ENCODE measurements around the gene MEGF9.

Gene MEGF9

DNA sequence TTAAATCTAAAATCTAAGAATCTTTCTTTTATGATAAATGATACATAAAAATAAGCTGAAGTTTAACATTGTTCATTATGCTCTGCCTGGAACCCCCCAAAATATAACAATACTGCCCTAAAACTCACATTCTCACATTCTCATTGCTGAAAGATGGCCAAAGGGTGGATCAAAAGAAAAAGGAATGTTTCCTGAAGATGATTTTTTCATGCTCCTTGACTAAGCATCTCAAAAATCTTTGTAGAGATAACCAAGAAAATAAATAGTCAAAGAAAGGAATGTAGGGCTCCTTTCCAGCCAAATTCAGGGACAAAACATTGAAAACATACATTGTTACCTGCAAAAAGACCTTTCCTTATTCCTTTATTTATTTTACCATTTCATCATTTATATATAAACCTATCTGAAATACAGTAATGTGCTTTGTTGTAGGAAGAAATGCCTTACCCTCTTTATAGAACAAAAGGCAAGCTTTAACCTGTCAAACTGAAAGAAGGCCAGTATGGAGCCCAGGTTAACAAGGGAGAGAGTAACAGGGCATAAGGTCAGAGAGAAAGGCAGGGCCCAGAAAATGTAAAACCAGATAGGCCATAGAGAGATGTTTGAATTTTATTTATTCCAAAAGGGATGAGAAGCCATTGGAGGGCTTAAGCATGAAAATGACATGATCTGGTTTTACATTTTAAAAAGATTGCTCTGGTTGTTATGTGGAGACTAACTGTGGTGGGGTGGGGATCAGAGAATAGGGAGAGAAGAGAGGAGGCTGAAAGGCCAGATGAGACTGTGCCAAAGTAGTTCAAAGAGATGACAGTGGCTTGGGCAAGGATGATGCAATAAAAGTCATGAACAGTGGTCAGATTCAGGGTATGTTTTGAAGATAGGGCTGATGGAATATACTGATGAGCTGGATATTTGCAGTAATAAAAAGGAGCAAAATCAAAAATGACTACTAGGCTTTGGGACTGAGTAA, 97.0 kb downstream of the MEGF9 start:
- no peak for DNase-seq

DNA sequence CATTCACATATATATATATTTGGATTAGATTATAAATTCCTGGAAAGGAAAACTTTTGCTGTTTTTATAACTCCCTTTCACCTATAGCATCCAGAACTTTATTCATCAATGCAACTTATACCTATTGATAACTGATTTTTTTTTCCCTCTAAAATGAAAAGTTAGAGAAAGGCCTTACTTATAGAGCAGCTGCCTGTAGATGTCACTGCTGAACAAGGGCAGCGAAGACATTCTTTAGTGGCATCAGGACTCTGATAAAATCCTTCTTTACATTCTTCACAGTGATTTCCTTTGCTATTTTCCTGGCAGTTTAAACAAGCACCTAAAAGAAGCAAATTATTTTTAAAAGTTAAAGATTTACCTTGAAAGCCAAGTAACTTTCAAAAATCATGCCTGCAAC, 102.1 kb downstream of the MEGF9 start:
- DNase-seq: peak; percentile 19

DNA sequence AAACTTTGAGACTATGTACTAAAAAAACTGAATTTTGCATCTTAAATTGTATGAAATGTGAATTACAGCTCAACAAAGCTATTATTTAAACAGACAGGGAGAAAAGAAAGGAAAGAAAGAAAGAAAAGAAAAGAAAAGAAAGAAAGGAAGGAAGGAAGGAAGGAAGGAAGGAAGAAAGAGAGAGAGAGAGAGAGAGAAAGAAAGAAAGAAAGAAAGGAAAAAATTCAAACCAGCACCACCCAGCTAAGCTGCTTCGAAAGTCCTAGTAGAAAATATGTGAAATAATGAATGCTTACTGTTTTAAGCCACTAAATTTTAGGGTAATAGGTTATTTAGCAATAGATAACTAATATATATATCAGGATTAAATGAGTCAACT, 102.6 kb downstream of the MEGF9 start:
- no peak for DNase-seq

DNA sequence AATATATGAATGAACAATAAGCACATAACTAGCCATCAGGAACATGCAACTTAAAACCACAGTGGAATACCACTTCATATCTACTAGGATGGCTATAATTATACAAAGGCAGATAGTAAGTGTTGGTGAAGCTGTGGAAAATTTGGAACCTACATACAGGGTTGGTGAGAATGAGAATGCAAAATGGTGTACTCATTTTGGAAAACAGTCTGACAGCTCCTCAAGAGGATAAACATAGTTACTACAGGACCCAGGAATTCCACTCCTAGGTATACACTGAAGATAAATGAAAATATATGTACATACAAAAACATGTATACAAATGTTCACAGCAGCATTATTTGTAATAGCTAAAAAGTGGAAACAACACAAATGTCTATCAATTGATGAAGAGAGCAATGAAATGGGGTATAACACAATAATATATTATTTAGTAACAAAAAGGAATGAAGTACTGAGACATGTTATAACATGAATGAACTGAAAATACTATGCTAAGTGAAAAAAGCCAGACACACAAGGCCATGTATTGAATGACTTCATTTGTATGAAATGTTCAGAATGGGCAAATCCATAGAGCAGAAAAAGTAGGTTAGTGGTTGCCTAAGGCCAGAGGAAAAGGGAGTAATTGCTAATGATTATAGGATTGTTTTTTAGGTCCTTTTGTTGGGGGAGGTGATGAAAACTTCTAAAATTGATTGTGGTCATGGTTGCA, 103.1 kb downstream of the MEGF9 start:
- peak; percentile 45 for DNase-seq

DNA sequence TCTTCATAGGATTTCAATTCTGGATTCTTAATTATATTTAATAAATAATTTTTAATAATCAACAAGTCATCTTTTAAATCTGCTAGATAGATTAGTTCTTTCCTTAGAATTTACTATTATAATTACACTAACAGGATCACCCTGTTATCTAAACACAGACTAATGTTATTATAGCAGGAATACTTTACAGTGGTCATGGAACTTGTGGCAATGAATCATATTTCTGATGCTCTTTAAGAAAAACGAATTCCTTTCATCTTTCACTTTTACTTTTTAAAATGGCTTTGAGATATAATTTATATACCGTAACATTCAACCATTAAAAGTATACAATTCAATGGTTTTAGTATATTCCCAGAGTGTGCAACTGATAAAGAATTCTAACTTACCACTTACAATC, 104.6 kb downstream of the MEGF9 start:
- no peak for DNase-seq

DNA sequence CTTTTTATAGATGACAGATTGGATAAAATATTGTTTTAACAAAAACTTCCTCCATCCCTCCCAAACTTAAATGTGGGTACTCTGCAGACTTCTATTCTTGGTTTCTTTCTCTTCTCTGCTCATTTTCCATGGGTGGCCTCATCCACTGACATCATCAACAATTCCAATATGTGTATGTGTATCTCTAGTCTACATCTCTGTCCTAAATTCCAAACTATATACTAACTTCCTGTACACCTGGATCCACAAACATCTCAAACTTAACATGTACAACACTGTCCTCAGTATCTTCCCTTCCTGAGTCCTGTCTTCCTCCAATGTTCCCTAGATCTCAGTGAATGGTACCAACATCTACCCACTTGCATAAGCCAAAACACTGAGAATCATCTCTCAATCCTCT, 105.8 kb downstream of the MEGF9 start:
- DNase-seq: no peak

DNA sequence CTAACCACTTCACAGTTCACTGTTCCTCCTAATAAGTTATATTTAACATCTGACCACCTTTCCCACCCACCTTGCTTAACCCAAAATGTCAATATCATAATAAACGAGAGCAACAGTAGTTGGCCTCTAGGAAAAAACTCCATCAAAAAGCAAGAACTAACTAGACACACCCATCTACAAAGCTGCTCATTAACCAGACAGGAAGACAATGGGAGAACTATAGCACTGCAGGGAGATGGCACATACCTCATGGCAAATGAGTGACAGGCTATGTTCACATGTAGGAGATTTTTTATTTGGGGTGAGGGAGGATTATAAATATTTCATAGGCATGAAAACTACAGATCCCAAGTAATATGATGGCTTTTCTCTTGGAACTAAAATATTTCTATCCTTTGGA, 110.7 kb downstream of the MEGF9 start:
- peak; percentile 39 for DNase-seq

DNA sequence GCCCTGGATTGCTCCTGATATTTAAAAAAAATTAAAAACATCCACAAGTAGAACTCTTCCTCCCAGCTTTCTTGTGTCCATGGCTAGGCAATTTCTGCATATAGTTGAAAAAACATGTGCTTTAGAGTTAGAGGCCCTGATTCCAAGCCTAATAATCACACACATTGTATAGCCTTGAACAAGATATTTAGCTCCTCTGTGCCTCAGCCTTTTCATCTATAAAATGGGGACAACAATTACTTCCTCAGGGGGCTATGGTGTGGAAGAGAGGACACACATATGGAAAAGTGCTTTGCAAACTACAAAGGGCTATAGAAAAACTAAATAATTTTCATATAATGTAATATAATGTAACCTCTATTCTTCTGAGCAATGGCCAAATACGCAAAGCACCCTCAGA, 111.3 kb downstream of the MEGF9 start:
- DNase-seq: no peak

DNA sequence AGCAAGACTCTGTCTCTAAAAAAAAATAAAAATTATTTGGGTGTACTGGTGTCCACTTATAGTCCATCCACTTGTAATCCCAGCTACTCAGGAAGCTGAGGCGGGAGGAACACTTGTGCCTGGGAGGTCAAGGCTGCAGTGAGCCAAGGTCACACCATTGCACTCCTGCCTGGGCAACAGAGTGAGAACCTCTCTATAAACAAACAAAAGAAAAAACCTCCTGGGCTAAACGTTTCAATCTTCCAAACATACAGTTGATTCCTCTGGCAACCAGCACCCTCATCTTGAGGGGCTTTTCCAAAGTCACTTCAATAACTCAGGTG, 120.4 kb downstream of the MEGF9 start:
- DNase-seq: no peak

DNA sequence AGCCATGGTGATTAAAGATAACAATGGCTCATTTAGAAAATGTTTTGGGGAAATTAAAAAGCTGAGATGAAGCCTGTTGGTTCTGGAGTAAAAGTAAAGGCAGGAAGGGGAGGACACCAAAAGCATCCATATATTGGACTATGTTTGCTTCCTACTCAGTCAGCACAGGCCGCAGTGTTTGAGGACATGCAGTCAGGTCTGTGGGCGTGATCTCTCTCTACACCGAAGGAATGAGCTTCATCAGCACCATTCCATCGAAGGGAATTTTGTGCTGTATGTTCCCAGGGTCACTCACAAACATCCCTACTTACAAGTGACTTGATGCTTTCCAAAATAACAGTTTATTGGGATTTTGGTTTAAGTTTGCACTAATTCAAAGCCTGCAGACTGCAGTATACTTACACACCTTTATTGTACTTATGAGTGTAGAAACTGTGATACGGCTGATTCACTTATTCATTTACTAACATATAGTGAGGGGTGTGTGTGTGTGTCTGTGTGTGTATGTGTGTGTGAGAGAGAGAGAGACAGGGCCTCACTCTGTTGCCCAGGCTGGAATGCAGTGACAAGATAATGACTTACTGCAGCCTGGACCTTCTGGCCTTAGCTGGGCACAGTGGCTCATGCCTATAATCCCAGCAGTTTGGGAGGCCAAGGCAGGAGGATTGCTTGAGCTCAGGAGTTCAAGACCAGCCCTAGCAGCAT, 120.9 kb downstream of the MEGF9 start:
- no peak for DNase-seq

DNA sequence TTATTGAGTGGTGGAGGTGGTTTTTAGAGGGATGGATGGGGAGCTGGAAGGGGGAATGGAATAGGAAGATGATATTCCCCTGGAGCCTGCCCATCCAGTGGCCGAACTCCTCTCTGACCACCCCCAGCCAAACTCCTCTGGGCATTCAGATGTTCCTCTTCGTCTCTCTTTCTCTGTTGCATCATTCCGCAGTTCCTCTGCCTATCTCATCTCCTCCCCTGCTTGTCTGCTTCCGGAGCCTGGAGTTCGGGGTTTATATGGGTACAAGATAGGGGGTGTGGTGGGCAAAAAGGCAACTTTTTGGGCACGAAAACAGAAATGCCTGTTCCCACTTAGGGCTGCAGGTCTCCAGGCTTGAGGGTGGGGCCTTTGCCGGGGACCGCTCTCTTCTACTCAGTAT, 122.1 kb downstream of the MEGF9 start:
- DNase-seq: no peak

DNA sequence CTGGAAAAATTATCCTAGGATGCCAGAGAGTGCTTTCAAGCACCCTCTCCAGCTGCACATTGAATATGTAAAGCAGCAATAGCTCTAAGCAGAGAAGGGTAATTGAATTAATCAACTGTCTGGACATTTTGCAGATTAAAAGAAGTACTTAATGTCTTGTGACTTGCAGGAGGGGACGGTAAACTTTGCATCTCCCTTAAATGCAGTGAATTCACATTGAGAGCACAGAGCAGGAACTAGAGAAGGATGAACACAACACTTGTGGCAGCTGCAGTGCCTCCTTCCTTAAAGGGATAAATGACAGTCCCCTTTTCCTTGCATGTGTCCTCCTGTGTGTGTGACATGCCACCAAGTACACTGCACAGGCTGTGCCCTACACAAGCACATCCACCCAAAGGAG, 126.9 kb downstream of the MEGF9 start:
- no peak for DNase-seq

DNA sequence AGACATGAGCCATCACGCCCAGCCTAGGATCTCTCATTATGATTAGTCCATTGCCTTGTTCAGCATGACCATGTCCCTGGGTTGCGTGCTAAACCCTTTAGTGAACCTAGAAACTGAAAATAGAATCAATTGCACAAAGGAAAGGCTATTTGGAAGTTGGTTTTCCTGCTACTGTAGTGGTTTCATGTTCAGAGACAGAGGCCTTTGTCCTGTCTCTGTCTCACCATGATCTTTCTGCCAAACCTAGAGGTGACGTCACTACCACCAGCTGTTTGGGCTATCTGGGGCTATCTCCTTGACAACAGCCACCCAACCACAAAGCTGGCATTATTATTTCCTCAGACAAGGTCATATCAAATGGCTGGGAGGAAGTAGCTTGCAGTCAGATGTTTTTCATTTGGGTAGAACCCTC, 130.3 kb downstream of the MEGF9 start:
- peak; percentile 84 for DNase-seq

DNA sequence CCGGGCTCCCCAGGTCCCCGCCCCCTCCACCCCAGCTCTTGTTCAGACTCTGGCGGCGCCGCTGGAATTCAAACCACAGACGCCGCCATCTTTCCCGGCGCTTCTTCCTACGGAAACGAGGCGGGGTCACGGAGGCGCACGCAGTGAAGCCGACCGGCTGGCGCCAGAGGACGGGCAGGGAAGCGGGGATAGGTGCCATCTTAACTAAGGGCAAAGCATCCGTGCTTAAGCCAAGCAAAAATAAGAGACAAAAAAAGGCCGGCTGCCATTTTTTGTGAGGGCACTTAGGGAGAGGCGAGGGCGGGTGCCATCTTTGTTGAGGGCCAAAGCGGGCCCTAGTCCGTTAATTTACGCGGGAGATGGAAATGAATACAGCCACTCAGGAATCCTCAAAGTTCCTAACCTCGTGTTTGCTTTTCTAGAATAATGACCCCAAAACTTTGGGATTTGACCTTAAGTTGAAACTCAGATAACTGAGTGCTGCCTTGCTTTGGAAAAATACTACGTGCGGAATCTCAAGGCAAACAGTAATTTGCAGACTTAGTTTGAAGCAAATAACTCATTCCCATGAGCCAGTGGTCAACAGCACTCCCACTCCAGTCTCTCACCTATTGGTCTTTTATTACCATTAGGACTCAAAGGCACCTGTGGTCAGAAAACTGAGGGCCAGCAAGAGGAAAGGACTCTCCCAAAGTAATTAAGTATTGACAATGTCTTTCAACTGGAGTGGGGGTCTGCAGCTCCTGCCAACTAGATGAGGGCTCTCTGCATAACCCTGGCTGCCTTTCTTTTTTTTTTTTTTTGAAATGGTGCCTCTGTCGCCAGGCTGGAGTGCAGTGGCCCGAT, 134.0 kb downstream of the MEGF9 start, which contains the start of gene CDK5RAP2:
TSS of gene CDK5RAP2 (minus strand) at position 117 of the 846 bp plus-strand sequence. CDS start 189 bp downstream, outside the sequence.
- DNase-seq: peak; percentile 100

DNA sequence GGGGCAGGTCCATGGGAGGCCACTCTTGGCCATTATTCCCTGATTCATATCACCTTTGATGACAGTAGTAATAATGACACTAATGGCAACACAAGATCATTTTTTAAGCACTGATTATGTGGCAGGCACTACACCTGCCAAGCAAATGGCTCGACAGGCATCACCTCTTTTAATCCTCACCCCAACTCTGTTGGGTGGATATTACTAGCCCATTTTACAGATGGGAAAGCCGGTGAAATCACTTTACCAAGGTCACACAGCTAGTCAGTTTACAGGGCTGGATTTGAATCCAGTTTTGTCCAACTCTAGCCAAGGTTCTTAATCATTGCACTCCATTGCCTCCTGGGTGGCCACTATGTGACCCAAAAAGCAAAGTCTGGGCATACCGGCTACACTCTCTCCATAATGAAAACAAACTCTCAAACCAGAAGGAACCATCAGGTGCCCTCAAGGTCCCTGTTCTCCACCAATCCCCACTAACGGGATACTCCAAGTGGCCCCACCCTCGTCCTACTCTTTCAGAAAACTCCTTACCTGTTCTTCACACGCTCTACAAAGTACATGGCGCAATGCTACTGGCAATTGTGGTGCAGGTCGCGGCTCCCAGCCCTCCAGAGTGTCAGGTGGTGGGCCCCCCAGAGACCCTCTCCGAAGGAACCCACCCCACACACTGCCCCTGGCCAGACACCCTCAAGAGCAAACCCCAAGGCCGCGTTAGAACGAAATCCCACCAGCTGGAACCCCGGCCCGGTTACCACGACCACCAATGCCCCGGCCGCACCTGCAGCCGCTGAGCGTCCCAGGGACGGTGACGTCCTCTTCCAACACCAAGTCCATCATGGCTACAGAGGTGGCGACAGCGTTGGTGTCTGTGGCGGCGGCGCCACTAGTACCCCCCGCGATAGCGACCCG, 134.9 kb downstream of the MEGF9 start:
- DNase-seq: peak; percentile 58

DNA sequence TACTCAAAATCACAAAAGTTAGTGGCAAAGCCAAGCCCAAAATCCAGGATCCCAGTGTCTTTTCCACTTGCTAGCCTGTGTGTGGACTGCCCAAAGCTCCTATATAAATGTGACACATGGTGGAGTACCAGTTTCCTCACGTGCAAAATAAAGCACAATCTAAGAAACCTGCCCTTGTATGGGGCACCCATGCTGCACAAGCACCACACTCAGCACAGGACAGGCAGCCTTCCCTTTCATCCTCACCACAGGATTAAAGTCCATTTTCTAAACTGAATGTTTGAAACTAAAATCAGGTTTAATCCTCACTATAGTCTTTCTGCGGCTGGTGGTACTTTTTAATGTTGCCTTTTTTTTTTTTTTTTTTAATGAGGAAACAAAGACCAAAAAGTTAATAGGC, 139.8 kb downstream of the MEGF9 start:
- peak; percentile 40 for DNase-seq

DNA sequence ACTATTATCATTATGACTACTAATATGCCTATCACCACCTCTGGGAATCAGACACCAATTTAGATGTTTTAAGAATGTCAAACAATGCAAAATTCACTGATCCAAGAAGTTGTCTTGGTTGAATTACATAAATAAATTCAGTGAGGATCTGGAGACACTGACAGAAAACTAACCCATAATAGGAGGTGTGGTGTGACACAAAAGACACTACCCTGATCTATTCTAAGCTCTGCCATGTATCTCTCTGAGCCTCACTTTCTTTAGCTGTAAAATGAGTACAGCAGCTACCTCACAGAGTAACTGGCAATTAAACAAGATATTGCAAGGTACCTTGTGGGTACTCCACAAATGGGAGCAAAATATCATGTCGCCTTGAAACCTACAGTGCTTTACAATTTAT, 141.8 kb downstream of the MEGF9 start:
- DNase-seq: no peak

DNA sequence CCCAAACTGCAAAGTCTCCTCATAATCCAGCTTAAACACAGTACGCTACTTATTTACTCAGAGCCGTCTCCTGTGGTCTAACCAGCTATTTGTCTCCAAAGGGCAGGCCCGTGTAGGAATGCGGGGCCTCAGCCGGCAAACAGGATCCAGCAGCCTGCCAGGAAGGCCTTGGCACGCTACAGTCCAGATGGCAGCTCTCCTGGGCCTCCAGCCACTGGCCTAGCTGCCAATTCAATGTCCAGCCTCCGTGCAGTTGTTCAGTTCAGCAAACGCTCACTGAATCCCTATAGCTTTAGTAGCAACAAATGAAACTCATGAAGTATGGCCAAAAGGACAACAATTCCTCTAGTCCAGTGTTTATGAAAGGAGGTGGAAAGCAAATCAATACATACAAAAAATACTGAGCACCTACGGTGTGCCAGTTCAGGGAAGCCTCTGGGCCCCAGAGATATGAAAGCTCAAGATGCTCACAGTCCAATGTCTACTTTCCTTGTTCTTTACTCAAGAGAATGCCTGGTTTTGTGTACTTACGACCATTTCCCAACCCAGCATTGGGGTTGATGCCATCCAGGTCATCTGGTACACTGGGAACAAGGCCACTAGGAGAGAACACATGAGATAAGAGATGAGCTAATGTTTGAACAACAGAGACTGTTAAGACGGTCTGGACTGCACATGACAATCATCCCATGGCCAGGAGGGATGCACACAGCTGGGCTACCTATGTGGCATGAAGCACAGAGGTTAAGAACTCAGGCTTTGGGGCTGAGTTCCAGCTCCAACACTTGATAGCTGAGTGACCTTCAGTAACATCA, 142.6 kb downstream of the MEGF9 start:
- DNase-seq: no peak

DNA sequence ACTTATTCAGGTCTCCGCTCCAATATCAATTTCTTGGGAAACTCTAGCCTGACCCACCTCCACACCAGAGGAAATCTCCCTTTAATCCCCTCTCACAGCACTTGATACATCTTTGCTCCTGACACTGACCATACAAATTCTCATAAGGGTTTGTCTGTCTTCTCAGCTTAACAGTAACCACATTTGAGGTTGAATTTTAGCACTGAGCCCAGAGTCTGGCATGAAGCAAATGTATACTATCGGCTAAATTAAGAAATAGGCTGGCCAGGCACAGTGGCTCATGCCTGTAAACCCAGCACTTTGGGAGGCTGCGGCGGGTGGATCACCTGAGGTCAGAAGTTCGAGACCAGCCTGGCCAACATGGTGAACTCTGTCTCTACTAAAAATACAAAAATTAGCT, 144.0 kb downstream of the MEGF9 start:
- no peak for DNase-seq

DNA sequence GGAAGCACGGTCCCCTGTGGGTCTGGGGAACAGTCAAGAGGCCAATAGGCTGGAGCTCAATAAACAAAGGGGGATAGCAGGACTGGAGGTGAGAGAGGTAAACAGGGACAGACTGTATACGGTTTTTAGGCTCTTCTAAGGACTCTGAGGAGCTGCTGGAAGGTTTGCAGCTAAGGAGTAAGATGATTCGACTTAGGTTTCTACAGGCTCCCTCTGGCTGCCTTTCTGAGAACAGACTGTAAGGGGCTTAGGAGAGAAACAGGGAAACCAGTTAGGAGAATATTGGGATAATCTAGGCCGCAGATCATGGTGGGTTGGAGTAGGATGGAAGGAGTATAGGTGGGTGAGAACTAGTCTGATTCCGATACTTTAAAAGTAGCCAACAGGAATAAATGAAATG, 144.7 kb downstream of the MEGF9 start:
- no peak for DNase-seq

DNA sequence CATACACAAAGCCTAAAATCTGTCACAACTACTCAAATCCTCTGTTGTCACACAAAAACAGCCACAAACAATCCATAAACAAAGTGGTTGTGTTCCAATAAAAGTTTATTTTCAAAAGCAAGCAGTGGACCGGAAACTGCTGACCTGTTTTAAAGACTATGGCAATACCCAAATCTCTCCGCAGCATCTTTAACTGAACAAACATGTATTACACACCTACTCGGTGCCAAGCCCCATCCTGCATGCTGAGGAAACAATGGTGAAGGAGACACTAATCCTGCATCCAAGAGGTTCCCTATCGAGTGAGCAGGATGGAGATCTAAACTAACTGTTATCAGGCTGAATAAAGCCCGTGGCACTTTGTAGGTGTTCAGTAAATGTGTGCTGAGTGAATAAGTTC, 145.5 kb downstream of the MEGF9 start:
- DNase-seq: no peak
